ENCODE results near the gene MTM1. TPM values are rescaled to one million over a fixed set of nuclear protein-coding genes. Genes with fewer than 3 reads are reported as not detected.

Gene MTM1
- total RNA-seq, 1 experiment from 2014 or later = 22.9 TPM

- no peaks in the 10 kb centered on the region for H4K20me1 ChIP-seq (ENCODE audit: insufficient read depth)
- no peaks in the 10 kb centered on the region for H3K9me3 ChIP-seq (ENCODE audit: insufficient read depth, low read depth)
- H3K79me2 ChIP-seq (ENCODE audit: low read depth) = no peaks in the 10 kb centered on the region
- H3K27ac ChIP-seq = no peak overlapping the region
- H3K9me2 ChIP-seq (ENCODE audit: insufficient read depth) = no peaks in the 10 kb centered on the region
- H3K4me2 ChIP-seq = no peak overlapping the region
- intact Hi-C loops (cut with micrococcal nuclease; ENCODE audit: unreplicated experiment) = loop anchor here (10.0 kb wide), 2 partner anchors 58 to 72 kb away; no protein-coding TSS in a partner anchor
- H3K4me1 ChIP-seq (replicated peaks; ENCODE audit: insufficient read depth) = no peaks in the 10 kb centered on the region
- no peaks in the 10 kb centered on the region for H3F3A ChIP-seq (ENCODE audit: insufficient read depth, low read depth)
- peaks cover 14% of the 10 kb centered on the region for H3K36me3 ChIP-seq (ENCODE audit: low read depth)
- H2AFZ ChIP-seq = no peak overlapping the region
- POLR2A ChIA-PET (ENCODE audit: unreplicated experiment) = no interaction called here
- no peak overlapping the region for H3K4me3 ChIP-seq
- no TSS peak for BruUV-seq (replicated peaks)
- CTCF ChIA-PET = no interaction called here
- DNase-seq = no peak
- no peaks in the 10 kb centered on the region for H3K27me3 ChIP-seq (ENCODE audit: insufficient read depth, low read depth)
- TF ChIP-seq EZH2 (IDR thresholded peaks at IDR 0.05; ENCODE audit: low read depth) = no peak
- TF ChIP-seq, protein P1, sequence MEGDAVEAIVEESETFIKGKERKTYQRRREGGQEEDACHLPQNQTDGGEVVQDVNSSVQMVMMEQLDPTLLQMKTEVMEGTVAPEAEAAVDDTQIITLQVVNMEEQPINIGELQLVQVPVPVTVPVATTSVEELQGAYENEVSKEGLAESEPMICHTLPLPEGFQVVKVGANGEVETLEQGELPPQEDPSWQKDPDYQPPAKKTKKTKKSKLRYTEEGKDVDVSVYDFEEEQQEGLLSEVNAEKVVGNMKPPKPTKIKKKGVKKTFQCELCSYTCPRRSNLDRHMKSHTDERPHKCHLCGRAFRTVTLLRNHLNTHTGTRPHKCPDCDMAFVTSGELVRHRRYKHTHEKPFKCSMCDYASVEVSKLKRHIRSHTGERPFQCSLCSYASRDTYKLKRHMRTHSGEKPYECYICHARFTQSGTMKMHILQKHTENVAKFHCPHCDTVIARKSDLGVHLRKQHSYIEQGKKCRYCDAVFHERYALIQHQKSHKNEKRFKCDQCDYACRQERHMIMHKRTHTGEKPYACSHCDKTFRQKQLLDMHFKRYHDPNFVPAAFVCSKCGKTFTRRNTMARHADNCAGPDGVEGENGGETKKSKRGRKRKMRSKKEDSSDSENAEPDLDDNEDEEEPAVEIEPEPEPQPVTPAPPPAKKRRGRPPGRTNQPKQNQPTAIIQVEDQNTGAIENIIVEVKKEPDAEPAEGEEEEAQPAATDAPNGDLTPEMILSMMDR (conservative IDR thresholded peaks at IDR 0.05) = no peak
Observed at GRCh38 chrX:150642423-150642822, 74.0 kb downstream of the MTM1 start.

DNA sequence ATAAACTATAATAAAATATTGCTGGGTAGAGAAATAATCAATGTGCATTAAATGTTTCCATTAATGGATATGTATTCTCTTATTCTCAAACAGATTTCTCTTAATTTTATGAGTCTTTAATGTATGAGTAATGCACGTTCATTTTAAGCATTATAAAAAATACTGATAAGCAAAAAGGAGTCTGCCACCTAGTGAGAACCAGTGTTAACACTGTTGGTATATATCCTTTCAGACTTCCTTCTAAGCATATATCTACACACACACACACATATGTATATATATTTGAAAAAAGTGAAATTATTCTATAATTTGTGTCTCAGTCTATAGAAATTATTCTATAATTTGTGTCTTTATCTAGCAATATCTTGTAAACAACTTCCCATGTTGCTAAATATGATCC, 74.8 kb downstream of the MTM1 start:
- H3K36me3 ChIP-seq (ENCODE audit: low read depth) = peaks cover 14% of the 10 kb centered on the region
- DNase-seq = peak in 1 of 2 experiments; percentile 40
- no peak overlapping the region for H3K4me2 ChIP-seq
- H4K20me1 ChIP-seq (ENCODE audit: insufficient read depth) = no peaks in the 10 kb centered on the region
- TF ChIP-seq, protein P1 (conservative IDR thresholded peaks at IDR 0.05) = 0 out of 2 replicates have a peak, but pooled peaks have one; percentile 45
- no peak for TF ChIP-seq EZH2 (IDR thresholded peaks at IDR 0.05; ENCODE audit: low read depth)
- no peaks in the 10 kb centered on the region for H3K9me2 ChIP-seq (ENCODE audit: insufficient read depth)
- no peak overlapping the region for H2AFZ ChIP-seq
- ChIA-PET CTCF (no interaction called here), POLR2A (ENCODE audit: unreplicated experiment) (no interaction called here)
- no peaks in the 10 kb centered on the region for H3K4me1 ChIP-seq (replicated peaks; ENCODE audit: insufficient read depth)
- intact Hi-C loops (cut with micrococcal nuclease; ENCODE audit: unreplicated experiment) = loop anchor here (10.0 kb wide), 2 partner anchors 58 to 72 kb away; no protein-coding TSS in a partner anchor
- no peak overlapping the region for H3K4me3 ChIP-seq
- no peak overlapping the region for H3K27ac ChIP-seq
- no peaks in the 10 kb centered on the region for H3F3A ChIP-seq (ENCODE audit: insufficient read depth, low read depth)
- H3K27me3 ChIP-seq (ENCODE audit: insufficient read depth, low read depth) = no peaks in the 10 kb centered on the region
- H3K79me2 ChIP-seq (ENCODE audit: low read depth) = no peaks in the 10 kb centered on the region
- H3K9me3 ChIP-seq (ENCODE audit: insufficient read depth, low read depth) = no peaks in the 10 kb centered on the region
- no TSS peak for BruUV-seq (replicated peaks)

DNA sequence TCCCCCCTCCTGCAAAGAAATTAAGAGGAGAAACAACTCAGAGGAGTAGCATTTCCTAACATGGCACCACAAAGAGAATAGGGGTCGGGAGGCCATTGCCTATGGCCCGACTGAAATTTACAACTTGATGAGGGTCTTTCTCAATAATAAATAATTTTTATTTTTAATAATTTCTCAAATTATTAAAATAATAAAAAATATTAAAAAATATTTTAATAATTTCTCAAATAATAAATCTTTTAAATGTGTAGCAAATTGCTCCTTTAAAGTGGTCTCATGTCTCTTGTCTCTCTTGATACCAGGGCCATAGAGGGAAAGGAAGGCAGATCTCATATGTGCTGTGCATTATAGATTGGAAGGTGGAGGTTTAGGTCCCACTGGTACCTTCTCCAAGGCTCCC, 75.5 kb downstream of the MTM1 start:
- Histone ChIP-seq H3K36me3 (ENCODE audit: low read depth) (peaks cover 14% of the 10 kb centered on the region), H4K20me1 (ENCODE audit: insufficient read depth) (no peaks in the 10 kb centered on the region), H3F3A (ENCODE audit: insufficient read depth, low read depth) (no peaks in the 10 kb centered on the region), H3K9me3 (ENCODE audit: insufficient read depth, low read depth) (no peaks in the 10 kb centered on the region), H3K27ac (no peak overlapping the region), H3K4me2 (no peak overlapping the region), H3K4me1 (replicated peaks; ENCODE audit: insufficient read depth) (no peaks in the 10 kb centered on the region), H3K27me3 (ENCODE audit: insufficient read depth, low read depth) (no peaks in the 10 kb centered on the region), H3K9me2 (ENCODE audit: insufficient read depth) (no peaks in the 10 kb centered on the region), H2AFZ (no peak overlapping the region), H3K79me2 (ENCODE audit: low read depth) (no peaks in the 10 kb centered on the region), H3K4me3 (no peak overlapping the region)
- POLR2A ChIA-PET (ENCODE audit: unreplicated experiment) = no interaction called here
- no TSS peak for BruUV-seq (replicated peaks)
- intact Hi-C loops (cut with micrococcal nuclease; ENCODE audit: unreplicated experiment) = loop anchor here (10.0 kb wide), 2 partner anchors 59 to 71 kb away; no protein-coding TSS in a partner anchor
- CTCF ChIA-PET = no interaction called here
- DNase-seq = no peak
- TF ChIP-seq, protein P1 (conservative IDR thresholded peaks at IDR 0.05) = no peak
- TF ChIP-seq EZH2 (IDR thresholded peaks at IDR 0.05; ENCODE audit: low read depth) = no peak

Measured in PC-9 (cell line).